SK-N-SH treated with all-trans-retinoic acid at 6 μM for 48 hours (cell line): ENCODE results near the gene RALGAPA1.

Experiments
- ATAC-seq: fragments of 200-7000 bp; cut with Tn5 transposase; 3 replicates; pipeline ENCODE4 v1.9.1; 2020; ENCODE audit warnings: mild to moderate bottlenecking, moderate library complexity
- ARNTL ChIP-seq: fragments of 450-650 bp; formaldehyde crosslinking; IDR thresholded peaks from 2 replicates; pipeline ENCODE4 v1.5.0; 2020; ENCODE audit warnings: low read depth, mild to moderate bottlenecking, moderate library complexity, borderline replicate concordance
- BACH2 ChIP-seq: fragments of 250-450 bp; sonication (Bioruptor Pico); IDR thresholded peaks from 2 replicates; pipeline ENCODE4 v1.9.0; 2021; ENCODE audit warnings: mild to moderate bottlenecking, borderline replicate concordance
- CSDC2 ChIP-seq: fragments of 250-450 bp; sonication (Bioruptor Pico); IDR thresholded peaks from 2 replicates; pipeline ENCODE4 v1.5.0; 2020; ENCODE audit warnings: mild to moderate bottlenecking, moderate library complexity
- ESRRG ChIP-seq: fragments of 250-450 bp; sonication (Bioruptor Pico); IDR thresholded peaks from 2 replicates; pipeline ENCODE4 v1.6.1; 2021; ENCODE audit warnings: mild to moderate bottlenecking
- GLIS3 ChIP-seq: fragments of 250-450 bp; sonication (Bioruptor Pico); IDR thresholded peaks from 2 replicates; pipeline ENCODE4 v1.5.0; 2020; ENCODE audit warnings: mild to moderate bottlenecking, moderate library complexity
- ISL1 ChIP-seq: fragments of 250-450 bp; sonication (Bioruptor Pico); IDR thresholded peaks from 2 replicates; pipeline ENCODE4 v2.1.2; 2022; ENCODE audit warnings: mild to moderate bottlenecking, moderate library complexity
- OSR1 ChIP-seq: fragments of 250-450 bp; sonication (Bioruptor Pico); IDR thresholded peaks from 2 replicates; pipeline ENCODE4 v1.8.0; 2022; ENCODE audit warnings: moderate library complexity, mild to moderate bottlenecking, inconsistent platforms
- PPARA ChIP-seq: fragments of 250-450 bp; sonication (Bioruptor Pico); IDR thresholded peaks from 2 replicates; pipeline ENCODE4 v1.5.0; 2020; ENCODE audit warnings: mild to moderate bottlenecking, borderline replicate concordance
- RARB ChIP-seq: fragments of 250-450 bp; sonication (Bioruptor Pico); IDR thresholded peaks from 2 replicates; pipeline ENCODE4 v1.8.0; 2021; ENCODE audit warnings: mild to moderate bottlenecking, moderate library complexity
- SNAI2 ChIP-seq: fragments of 250-450 bp; sonication (Bioruptor Pico); IDR thresholded peaks from 2 replicates; pipeline ENCODE4 v1.5.0; 2020; ENCODE audit warnings: mild to moderate bottlenecking, moderate library complexity
- TCF4 ChIP-seq: fragments of 250-450 bp; sonication (Bioruptor Pico); IDR thresholded peaks from 2 replicates; pipeline ENCODE4 v1.8.0; 2021; ENCODE audit warnings: mild to moderate bottlenecking, moderate library complexity, borderline replicate concordance
- TOX ChIP-seq: fragments of 250-450 bp; sonication (Bioruptor Pico); IDR thresholded peaks from 2 replicates; pipeline ENCODE4 v1.8.0; 2021; ENCODE audit warnings: mild to moderate bottlenecking, moderate library complexity, borderline replicate concordance
- ZC3H10 ChIP-seq: fragments of 250-450 bp; sonication (Bioruptor Pico); IDR thresholded peaks from 2 replicates; pipeline ENCODE4 v1.5.1; 2021; ENCODE audit warnings: mild to moderate bottlenecking, moderate library complexity
- ZFP3 ChIP-seq: fragments of 250-450 bp; sonication (Bioruptor Pico); IDR thresholded peaks from 2 replicates; pipeline ENCODE4 v1.5.0; 2020; ENCODE audit warnings: mild to moderate bottlenecking, moderate library complexity
- ZFP30 ChIP-seq: fragments of 450-650 bp; formaldehyde crosslinking; IDR thresholded peaks from 2 replicates; pipeline ENCODE4 v1.5.0; 2022; ENCODE audit warnings: mild to moderate bottlenecking, moderate library complexity
- ZNF565 ChIP-seq: fragments of 450-650 bp; formaldehyde crosslinking; conservative IDR thresholded peaks from 2 replicates; pipeline ENCODE4 v1.5.0; 2020; ENCODE audit warnings: low read depth, mild to moderate bottlenecking, moderate library complexity
- ZNF70 ChIP-seq: fragments of 450-650 bp; formaldehyde crosslinking; IDR thresholded peaks from 2 replicates; pipeline ENCODE4 v1.5.0; 2020; ENCODE audit warnings: mild to moderate bottlenecking, moderate library complexity
- ZNF8 ChIP-seq: fragments of 450-650 bp; formaldehyde crosslinking; IDR thresholded peaks from 2 replicates; pipeline ENCODE4 v1.5.0; 2020; ENCODE audit warnings: mild to moderate bottlenecking, moderate library complexity
- TF ChIP-seq, protein P1 (sequence below): fragments of 250-450 bp; sonication (Bioruptor Pico); IDR thresholded peaks from 2 replicates; pipeline ENCODE4 v1.5.0; 2020; ENCODE audit warnings: mild to moderate bottlenecking, moderate library complexity
- TF ChIP-seq, protein P2 (sequence below): fragments of 250-450 bp; sonication (Bioruptor Pico); IDR thresholded peaks from 2 replicates; pipeline ENCODE4 v1.5.1; 2020; ENCODE audit warnings: low read depth, mild to moderate bottlenecking, moderate library complexity
- TF ChIP-seq, protein P3 (sequence below): fragments of 250-450 bp; sonication (Bioruptor Pico); IDR thresholded peaks from 2 replicates; pipeline ENCODE4 v1.8.0; 2021; ENCODE audit warnings: low read depth, mild to moderate bottlenecking, moderate library complexity, borderline replicate concordance
- TF ChIP-seq, protein P4 (sequence below): fragments of 250-450 bp; sonication (Bioruptor Pico); IDR thresholded peaks from 2 replicates; pipeline ENCODE4 v1.8.0; 2020; ENCODE audit warnings: mild to moderate bottlenecking, moderate library complexity, borderline replicate concordance
- TF ChIP-seq, protein P5 (sequence below): fragments of 250-450 bp; sonication (Bioruptor Pico); IDR thresholded peaks from 2 replicates; pipeline ENCODE4 v1.5.1; 2021; ENCODE audit warnings: mild to moderate bottlenecking, moderate library complexity

RALGAPA1 gene

DNA sequence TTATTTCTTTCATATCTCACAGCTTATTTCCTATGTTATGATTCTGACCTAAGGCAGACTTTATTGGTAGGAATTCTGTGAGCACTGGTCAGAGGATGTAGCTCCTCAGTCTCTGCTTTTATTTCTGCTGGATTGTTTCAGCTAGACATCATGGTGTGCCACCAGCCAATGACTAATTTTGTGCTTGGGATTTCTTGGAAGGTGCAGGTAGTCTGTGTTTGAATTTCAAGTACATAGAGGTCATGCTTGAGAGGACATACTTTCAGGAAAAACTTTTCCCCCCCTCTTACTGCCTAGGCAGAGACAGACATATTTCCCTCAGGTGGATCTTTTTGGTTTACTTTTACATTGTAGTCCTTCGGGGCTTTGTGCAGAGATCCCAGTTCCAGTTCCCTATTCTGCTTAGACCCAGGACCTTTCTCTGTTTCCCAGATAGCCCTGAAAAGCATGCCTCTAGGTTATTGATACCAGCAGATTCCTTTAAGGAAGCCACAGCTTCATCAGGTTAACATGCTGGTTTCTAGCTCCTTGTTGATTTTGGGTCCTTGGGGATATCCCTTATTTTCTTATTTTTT, 45.7 kb upstream of the RALGAPA1 start:
- no peak for TF ChIP-seq ARNTL
- TF ChIP-seq, protein P1, sequence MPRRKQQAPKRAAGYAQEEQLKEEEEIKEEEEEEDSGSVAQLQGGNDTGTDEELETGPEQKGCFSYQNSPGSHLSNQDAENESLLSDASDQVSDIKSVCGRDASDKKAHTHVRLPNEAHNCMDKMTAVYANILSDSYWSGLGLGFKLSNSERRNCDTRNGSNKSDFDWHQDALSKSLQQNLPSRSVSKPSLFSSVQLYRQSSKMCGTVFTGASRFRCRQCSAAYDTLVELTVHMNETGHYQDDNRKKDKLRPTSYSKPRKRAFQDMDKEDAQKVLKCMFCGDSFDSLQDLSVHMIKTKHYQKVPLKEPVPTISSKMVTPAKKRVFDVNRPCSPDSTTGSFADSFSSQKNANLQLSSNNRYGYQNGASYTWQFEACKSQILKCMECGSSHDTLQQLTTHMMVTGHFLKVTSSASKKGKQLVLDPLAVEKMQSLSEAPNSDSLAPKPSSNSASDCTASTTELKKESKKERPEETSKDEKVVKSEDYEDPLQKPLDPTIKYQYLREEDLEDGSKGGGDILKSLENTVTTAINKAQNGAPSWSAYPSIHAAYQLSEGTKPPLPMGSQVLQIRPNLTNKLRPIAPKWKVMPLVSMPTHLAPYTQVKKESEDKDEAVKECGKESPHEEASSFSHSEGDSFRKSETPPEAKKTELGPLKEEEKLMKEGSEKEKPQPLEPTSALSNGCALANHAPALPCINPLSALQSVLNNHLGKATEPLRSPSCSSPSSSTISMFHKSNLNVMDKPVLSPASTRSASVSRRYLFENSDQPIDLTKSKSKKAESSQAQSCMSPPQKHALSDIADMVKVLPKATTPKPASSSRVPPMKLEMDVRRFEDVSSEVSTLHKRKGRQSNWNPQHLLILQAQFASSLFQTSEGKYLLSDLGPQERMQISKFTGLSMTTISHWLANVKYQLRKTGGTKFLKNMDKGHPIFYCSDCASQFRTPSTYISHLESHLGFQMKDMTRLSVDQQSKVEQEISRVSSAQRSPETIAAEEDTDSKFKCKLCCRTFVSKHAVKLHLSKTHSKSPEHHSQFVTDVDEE = no peak
- no peak for TF ChIP-seq GLIS3 (CRISPR knock-in tag)
- no peak for TF ChIP-seq ZFP3 (CRISPR knock-in tag)
- TF ChIP-seq OSR1 (CRISPR knock-in tag) = no peak
- no peak for TF ChIP-seq TCF4
- TF ChIP-seq ZNF70 (CRISPR knock-in tag) = no peak
- no peak for TF ChIP-seq ISL1 (CRISPR knock-in tag)
- no peak for ATAC-seq

DNA sequence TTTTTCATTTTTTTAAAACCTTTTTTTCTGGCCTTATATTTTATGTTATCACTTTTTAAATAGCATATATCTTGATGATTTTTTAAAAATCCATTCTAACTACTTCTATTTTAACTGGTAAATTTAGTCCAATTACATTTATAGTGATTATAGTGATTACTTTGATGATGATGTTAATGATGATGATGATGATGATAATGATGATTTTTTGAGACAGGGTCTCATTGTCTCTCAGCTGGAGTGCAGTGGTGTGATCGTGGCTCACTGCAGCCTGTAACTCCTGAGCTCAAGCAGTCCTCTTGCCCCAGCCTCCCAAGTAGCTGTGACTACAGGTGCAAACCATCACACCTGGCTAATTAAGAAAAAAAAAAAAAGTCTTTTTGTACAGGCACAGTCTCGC, 44.1 kb upstream of the RALGAPA1 start:
- TF ChIP-seq TCF4 (no peak), ZNF70 (CRISPR knock-in tag) (no peak), ZNF565 (CRISPR knock-in tag) (no peak), PPARA (CRISPR knock-in tag) (no peak), GLIS3 (CRISPR knock-in tag) (no peak), ESRRG (CRISPR knock-in tag) (no peak), BACH2 (CRISPR knock-in tag) (no peak), ZFP3 (CRISPR knock-in tag) (no peak), ISL1 (CRISPR knock-in tag) (no peak), RARB (CRISPR knock-in tag) (no peak), TOX (CRISPR knock-in tag) (no peak)
- TF ChIP-seq, protein P2, sequence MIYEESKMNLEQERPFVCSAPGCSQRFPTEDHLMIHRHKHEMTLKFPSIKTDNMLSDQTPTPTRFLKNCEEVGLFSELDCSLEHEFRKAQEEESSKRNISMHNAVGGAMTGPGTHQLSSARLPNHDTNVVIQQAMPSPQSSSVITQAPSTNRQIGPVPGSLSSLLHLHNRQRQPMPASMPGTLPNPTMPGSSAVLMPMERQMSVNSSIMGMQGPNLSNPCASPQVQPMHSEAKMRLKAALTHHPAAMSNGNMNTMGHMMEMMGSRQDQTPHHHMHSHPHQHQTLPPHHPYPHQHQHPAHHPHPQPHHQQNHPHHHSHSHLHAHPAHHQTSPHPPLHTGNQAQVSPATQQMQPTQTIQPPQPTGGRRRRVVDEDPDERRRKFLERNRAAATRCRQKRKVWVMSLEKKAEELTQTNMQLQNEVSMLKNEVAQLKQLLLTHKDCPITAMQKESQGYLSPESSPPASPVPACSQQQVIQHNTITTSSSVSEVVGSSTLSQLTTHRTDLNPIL (CRISPR knock-in tag) = no peak
- ATAC-seq = no peak

DNA sequence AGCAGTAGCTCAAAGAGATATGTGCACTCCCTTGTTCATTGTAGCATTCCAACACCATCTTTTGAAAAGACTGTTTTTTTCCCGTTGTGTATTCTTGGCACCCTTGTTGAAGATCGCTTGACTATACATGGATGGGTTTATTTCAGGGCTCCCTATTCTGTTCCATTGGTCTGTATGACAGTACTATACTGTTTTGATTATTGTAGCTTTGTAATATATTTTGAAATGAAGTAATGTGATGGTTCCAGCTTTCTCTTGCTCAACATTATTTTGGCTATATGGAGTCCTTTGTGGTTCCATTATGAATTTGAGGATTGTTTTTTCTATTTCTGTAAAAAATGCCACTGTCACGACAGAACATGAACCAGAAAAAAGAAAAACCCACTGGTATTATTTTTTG, 42.7 kb upstream of the RALGAPA1 start:
- TF ChIP-seq ISL1 (CRISPR knock-in tag) = no peak
- TF ChIP-seq TCF4 = no peak
- ATAC-seq = no peak

DNA sequence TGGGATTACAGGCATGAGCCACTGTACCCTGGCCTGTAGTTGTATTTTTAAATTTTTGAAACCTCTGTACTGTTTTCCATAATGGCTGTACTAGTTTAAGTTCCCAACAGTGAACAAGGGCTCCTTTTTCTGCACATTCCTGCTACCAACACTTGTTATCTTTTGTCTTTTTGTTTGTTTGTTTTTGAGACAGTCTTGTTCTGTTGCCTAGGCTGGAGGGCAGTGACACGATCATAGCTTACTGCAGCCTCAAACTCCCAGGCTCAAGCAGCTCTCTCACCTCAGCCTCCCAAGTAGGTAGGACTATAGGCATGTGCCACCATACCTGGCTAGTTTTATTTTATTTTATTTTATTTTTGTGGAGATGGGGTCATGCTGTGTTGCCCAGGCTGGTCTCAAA, 40.0 kb upstream of the RALGAPA1 start:
- ATAC-seq = no peak
- TF ChIP-seq PPARA (CRISPR knock-in tag) (no peak), SNAI2 (CRISPR knock-in tag) (no peak), ZNF8 (CRISPR knock-in tag) (no peak), ARNTL (no peak), ZNF70 (CRISPR knock-in tag) (no peak), RARB (CRISPR knock-in tag) (no peak), ZFP30 (no peak), TCF4 (no peak), ZC3H10 (CRISPR knock-in tag) (no peak), CSDC2 (no peak), ESRRG (CRISPR knock-in tag) (no peak), ZFP3 (CRISPR knock-in tag) (no peak)
- TF ChIP-seq, protein P3, sequence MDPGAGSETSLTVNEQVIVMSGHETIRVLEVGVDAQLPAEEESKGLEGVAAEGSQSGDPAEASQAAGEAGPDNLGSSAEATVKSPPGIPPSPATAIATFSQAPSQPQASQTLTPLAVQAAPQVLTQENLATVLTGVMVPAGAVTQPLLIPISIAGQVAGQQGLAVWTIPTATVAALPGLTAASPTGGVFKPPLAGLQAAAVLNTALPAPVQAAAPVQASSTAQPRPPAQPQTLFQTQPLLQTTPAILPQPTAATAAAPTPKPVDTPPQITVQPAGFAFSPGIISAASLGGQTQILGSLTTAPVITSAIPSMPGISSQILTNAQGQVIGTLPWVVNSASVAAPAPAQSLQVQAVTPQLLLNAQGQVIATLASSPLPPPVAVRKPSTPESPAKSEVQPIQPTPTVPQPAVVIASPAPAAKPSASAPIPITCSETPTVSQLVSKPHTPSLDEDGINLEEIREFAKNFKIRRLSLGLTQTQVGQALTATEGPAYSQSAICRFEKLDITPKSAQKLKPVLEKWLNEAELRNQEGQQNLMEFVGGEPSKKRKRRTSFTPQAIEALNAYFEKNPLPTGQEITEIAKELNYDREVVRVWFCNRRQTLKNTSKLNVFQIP = no peak
- TF ChIP-seq, protein P4, sequence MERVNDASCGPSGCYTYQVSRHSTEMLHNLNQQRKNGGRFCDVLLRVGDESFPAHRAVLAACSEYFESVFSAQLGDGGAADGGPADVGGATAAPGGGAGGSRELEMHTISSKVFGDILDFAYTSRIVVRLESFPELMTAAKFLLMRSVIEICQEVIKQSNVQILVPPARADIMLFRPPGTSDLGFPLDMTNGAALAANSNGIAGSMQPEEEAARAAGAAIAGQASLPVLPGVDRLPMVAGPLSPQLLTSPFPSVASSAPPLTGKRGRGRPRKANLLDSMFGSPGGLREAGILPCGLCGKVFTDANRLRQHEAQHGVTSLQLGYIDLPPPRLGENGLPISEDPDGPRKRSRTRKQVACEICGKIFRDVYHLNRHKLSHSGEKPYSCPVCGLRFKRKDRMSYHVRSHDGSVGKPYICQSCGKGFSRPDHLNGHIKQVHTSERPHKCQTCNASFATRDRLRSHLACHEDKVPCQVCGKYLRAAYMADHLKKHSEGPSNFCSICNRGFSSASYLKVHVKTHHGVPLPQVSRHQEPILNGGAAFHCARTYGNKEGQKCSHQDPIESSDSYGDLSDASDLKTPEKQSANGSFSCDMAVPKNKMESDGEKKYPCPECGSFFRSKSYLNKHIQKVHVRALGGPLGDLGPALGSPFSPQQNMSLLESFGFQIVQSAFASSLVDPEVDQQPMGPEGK (CRISPR knock-in tag) = no peak
- TF ChIP-seq, protein P1 = no peak
- TF ChIP-seq, protein P2 (CRISPR knock-in tag) = no peak
- TF ChIP-seq, protein P5, sequence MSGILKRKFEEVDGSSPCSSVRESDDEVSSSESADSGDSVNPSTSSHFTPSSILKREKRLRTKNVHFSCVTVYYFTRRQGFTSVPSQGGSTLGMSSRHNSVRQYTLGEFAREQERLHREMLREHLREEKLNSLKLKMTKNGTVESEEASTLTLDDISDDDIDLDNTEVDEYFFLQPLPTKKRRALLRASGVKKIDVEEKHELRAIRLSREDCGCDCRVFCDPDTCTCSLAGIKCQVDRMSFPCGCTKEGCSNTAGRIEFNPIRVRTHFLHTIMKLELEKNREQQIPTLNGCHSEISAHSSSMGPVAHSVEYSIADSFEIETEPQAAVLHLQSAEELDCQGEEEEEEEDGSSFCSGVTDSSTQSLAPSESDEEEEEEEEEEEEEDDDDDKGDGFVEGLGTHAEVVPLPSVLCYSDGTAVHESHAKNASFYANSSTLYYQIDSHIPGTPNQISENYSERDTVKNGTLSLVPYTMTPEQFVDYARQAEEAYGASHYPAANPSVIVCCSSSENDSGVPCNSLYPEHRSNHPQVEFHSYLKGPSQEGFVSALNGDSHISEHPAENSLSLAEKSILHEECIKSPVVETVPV = no peak
